Heart left ventricle (tissue), 13 donors: ENCODE measurements around the gene RPS19.

Experiments
- CTCF ChIP-seq, 12 donors: fragments of 200-600 bp; sonication (generic) in 4 of 12; IDR thresholded peaks; one replicate each; pipeline versions ENCODE4 v1.5.0 to v1.8.0; 2018 to 2022; ENCODE audit warnings: antibody characterized with exemption in 12 of 12, mild to moderate bottlenecking in 5 of 12
- POLR2A ChIP-seq, 2 donors: fragments of 450-650 bp; IDR thresholded peaks; one replicate each; pipeline ENCODE4 v1.6.1; 2017; ENCODE audit warnings: antibody characterized with exemption in 2 of 2, mild to moderate bottlenecking in 2 of 2, moderate library complexity in 2 of 2
- donor health status: ischemic (EF 13 %, LVEDD 7.1; RV severe dilation, severe dysfunction).
- donor health status: DM: no; HTN: yes; CAD: no.
- donor health status: DM: no; HTN: no; CAD: no.
- donor health status: ischemic (EF 25% LVEDD 6.9; RV normal size, moderate dysfunction).
- donor health status: ischemic (EF 25% LVEDD 5.7; RV mildly dilated, moderate dysfunction).
- donor health status: ischemic (EF 35%, LVEDD 5.7; RV mildly dilated, moderate dysfunction).
- donor health status: nonischemic (EF 11% LVEDD 7.7; RV severe dilation, severe dysfunction).
- donor health status: DM: yes; HTN: yes; CAD: no.
- donor health status: PGD.
- donor health status: ischemic (EF 29% LVEDD 5.4; RV normal size, mild dysfunction).
- donor health status: nonischemic (EF 23%, LVEDD 6.1; RV moderate dilation, normal function).

GRCh38 chr19:41879670-41880328, 19.7 kb downstream of the RPS19 start:
- TF ChIP-seq CTCF (IDR thresholded peaks at IDR 0.05) (no peak), POLR2A (IDR thresholded peaks at IDR 0.05) (no peak)
